NB4 (cell line): ENCODE measurements around the gene SPRYD3.

Source experiments
- DNase-seq: peaks from one replicate; pipeline ENCODE4 v3.0.0; 2010; ENCODE audit warnings: low read depth
- H3K4me3 ChIP-seq: one replicate; pipeline ENCODE4 v1.5.1; 2011; ENCODE audit warnings: mild to moderate bottlenecking, low read depth, low read length, moderate library complexity
- MYC ChIP-seq: IDR thresholded peaks from 2 replicates; pipeline ENCODE4 v1.6.1; 2011; ENCODE audit warnings: low read depth, low read length
- POLR2A ChIP-seq: IDR thresholded peaks from 2 replicates; pipeline ENCODE4 v1.6.1; 2011; ENCODE audit warnings: mild to moderate bottlenecking; ENCODE audit not compliant: insufficient read length; ENCODE audit errors: extremely low read depth
- TF ChIP-seq, protein P1 (sequence below): IDR thresholded peaks from one replicate; pipeline ENCODE4 v1.5.1; 2012; ENCODE audit warnings: low read depth, low read length
- TF ChIP-seq, protein P2 (sequence below): IDR thresholded peaks from 2 replicates; pipeline ENCODE4 v1.6.1; 2011; ENCODE audit warnings: low read depth, low read length

SPRYD3 gene

DNA sequence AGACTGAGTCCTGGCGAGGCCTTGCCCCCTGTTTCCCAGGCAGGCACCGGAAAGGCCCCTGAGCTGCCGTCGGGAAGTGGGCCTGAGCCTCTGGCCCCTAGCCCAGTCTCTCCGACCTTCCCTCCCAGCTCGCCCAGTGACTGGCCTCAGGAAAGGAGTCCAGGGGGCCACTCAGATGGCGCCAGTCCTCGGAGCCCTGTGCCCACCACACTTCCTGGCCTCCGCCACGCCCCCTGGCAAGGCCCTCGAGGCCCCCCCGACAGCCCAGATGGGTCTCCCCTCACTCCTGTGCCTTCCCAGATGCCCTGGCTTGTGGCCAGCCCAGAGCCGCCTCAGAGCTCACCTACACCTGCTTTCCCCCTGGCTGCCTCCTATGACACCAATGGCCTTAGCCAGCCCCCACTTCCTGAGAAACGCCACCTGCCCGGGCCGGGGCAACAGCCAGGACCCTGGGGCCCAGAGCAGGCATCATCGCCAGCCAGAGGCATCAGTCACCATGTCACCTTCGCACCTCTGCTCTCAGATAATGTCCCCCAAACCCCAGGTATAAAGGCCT, 18.4 kb downstream of the SPRYD3 start:
- TF ChIP-seq, protein P1, sequence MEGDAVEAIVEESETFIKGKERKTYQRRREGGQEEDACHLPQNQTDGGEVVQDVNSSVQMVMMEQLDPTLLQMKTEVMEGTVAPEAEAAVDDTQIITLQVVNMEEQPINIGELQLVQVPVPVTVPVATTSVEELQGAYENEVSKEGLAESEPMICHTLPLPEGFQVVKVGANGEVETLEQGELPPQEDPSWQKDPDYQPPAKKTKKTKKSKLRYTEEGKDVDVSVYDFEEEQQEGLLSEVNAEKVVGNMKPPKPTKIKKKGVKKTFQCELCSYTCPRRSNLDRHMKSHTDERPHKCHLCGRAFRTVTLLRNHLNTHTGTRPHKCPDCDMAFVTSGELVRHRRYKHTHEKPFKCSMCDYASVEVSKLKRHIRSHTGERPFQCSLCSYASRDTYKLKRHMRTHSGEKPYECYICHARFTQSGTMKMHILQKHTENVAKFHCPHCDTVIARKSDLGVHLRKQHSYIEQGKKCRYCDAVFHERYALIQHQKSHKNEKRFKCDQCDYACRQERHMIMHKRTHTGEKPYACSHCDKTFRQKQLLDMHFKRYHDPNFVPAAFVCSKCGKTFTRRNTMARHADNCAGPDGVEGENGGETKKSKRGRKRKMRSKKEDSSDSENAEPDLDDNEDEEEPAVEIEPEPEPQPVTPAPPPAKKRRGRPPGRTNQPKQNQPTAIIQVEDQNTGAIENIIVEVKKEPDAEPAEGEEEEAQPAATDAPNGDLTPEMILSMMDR, result no peak
- TF ChIP-seq POLR2A, result no peak
- TF ChIP-seq, protein P2, sequence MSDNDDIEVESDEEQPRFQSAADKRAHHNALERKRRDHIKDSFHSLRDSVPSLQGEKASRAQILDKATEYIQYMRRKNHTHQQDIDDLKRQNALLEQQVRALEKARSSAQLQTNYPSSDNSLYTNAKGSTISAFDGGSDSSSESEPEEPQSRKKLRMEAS, result no peak
- TF ChIP-seq MYC, result no peak
- no peak for DNase-seq
- no peak overlapping the region for H3K4me3 ChIP-seq

DNA sequence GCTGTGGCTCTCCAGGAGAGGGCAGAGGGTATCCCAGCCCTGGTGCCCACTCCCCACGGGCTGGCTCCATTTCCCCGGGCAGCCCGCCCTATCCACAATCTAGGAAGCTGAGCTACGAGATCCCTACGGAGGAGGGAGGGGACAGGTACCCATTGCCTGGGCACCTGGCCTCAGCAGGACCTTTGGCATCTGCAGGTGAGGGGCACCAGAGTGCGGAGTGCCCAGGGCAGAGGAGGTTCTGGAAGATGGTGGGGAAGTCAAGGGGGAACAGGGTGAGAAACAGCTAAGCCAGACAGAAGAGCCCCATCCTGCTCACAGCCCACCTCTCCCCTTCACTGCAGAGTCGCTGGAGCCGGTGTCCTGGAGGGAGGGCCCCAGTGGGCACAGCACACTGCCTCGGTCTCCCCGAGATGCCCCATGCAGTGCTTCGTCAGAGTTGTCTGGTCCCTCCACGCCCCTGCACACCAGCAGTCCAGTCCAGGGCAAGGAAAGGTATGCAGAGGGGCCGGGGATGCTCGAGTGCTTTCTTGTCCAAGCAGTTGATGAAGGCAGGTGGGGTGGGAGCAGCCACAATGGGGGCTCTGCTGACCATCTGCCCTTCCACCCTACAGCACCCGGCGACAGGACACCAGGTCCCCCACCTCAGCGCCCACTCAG, 19.0 kb downstream of the SPRYD3 start:
- no peak overlapping the region for H3K4me3 ChIP-seq
- TF ChIP-seq MYC (no peak), POLR2A (no peak)
- TF ChIP-seq, protein P2, result no peak
- TF ChIP-seq, protein P1, result no peak
- DNase-seq, result no peak

DNA sequence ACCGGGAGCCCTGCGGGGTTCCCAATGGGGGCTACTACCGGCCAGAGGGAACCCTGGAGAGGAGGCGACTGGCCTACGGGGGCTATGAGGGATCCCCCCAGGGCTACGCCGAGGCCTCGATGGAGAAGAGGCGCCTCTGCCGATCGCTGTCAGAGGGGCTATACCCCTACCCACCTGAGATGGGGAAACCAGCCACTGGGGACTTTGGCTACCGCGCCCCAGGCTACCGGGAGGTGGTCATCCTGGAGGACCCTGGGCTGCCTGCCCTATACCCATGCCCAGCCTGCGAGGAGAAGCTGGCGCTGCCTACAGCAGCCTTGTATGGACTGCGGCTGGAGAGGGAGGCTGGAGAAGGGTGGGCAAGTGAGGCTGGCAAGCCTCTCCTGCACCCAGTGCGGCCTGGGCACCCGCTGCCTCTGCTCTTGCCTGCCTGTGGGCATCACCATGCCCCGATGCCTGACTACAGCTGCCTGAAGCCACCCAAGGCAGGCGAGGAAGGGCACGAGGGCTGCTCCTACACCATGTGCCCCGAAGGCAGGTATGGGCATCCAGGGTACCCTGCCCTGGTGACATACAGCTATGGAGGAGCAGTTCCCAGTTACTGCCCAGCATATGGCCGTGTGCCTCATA, 19.6 kb downstream of the SPRYD3 start:
- H3K4me3 ChIP-seq, result no peak overlapping the region
- DNase-seq, result no peak
- TF ChIP-seq, protein P2, result no peak
- TF ChIP-seq, protein P1, result no peak
- TF ChIP-seq POLR2A (no peak), MYC (no peak)

DNA sequence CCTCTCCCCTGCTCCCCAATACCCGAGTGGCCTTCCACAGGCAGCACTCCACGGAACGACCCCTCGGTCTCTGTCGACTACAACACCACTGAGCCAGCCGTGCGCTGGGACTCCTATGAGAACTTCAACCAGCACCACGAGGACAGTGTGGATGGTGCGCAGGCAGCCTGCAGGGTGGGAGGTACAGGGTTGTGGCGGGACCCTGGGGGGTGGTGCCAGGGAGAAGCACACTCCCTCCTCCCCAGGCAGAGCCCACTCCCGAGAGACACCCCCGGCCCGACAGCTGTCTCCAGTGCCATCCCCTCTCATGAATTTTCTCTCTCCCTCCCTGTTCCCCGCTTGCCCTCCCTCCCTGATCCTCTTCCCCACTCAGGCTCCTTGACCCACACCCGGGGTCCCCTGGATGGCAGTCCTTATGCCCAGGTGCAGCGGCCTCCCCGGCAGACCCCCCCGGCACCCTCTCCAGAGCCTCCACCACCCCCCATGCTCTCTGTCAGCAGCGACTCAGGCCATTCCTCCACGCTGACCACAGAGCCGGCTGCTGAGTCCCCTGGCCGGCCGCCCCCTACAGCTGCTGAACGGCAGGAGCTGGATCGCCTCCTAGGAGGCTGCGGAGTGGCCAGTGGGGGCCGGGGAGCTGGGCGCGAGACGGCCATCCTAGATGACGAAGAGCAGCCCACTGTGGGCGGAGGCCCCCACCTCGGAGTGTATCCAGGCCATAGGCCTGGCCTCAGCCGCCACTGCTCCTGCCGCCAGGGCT, 20.3 kb downstream of the SPRYD3 start:
- H3K4me3 ChIP-seq, result no peak overlapping the region
- TF ChIP-seq, protein P1, result no peak
- TF ChIP-seq POLR2A (no peak), MYC (no peak)
- TF ChIP-seq, protein P2, result no peak
- DNase-seq, result no peak

DNA sequence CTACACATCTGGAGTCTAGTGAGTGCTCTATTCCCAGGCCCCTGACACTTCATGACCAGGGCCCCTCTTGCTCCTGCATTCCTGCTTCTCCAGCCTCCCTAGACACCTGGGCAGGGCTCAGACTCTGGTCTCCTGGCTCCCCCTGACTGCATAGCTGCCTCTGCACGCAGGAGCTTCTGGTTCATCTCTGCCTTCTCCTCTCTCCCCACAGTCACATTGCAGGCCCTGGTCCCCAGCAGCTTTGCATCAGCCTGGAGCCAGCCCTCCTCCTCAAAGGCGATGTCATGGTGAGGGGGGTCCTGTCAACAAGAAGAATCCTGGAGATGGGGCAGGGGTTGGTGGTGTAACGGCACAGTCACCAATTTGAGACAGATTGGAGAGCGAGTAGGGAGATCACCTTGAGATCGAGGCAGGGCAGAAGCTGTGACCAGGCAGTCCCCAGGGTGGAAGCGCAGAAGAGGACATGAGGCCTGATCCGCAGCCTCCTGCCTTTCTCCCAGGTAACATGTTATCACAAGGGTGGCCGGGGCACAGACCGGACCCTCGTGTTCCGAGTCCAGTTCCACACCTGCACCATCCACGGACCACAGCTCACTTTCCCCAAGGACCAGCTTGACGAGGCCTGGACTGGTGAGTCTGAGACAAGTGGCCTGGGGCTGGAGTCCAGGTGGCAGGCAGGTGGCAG, 21.2 kb downstream of the SPRYD3 start:
- no peak for TF ChIP-seq MYC
- TF ChIP-seq, protein P2, result no peak
- TF ChIP-seq, protein P1, result no peak
- TF ChIP-seq POLR2A, result no peak
- H3K4me3 ChIP-seq, result no peak overlapping the region
- DNase-seq, result no peak
